ENCODE measurements around the gene LDB3. TPM values are rescaled to one million over a fixed set of nuclear protein-coding genes. Genes with fewer than 3 reads are reported as not detected.

The LDB3 gene
- polyA plus RNA-seq, 2 of the 4 experiments (the other 2 are of a cell fraction), result 0.13 TPM

- no peak for TF ChIP-seq TFCP2L1 (CRISPR knock-in tag; IDR thresholded peaks at IDR 0.05)
- no peak for TF ChIP-seq ZFP36 (IDR thresholded peaks at IDR 0.05; ENCODE audit: borderline replicate concordance, partially characterized antibody)
- no peak for TF ChIP-seq CTCF (IDR thresholded peaks at IDR 0.05)
- TF ChIP-seq SREBF2 (IDR thresholded peaks at IDR 0.05), result no peak
- TF ChIP-seq MAZ (IDR thresholded peaks at IDR 0.05; ENCODE audit: borderline replicate concordance, low read depth, low read length), result no peak
- TF ChIP-seq HEYL (CRISPR knock-in tag; IDR thresholded peaks at IDR 0.05), result no peak
- no peak for TF ChIP-seq REST (IDR thresholded peaks at IDR 0.05)
Observed at GRCh38 chr10:86725980-86726676, 57.8 kb downstream of the LDB3 start (continued).

- ChIA-PET CTCF (interaction anchor here (1.1 kb wide), 1 partner anchor 14 kb away, joined by 4 read pairs; no protein-coding TSS in a partner anchor), POLR2A (no interaction called here)
- H3K4me3 ChIP-seq, result no peak overlapping the region
- ATAC-seq (no peak; a peak in 2 of 6 replicates), FAIRE-seq (no peak), DNase-seq (ENCODE audit: low read depth in 1 of 2, low spot score in 1 of 2) (no peak)
- H3K4me1 ChIP-seq, result peaks cover 6% of the 10 kb centered on the region; the same call in 1 of the 3 replicates
- 8% methylated on average over 1 of the region's 1 CpG for WGBS (ENCODE audit: missing lambda C conversion rate)
- no peak overlapping the region for H3K4me2 ChIP-seq
- H3K27ac ChIP-seq, result no peak overlapping the region
- H3K9me3 ChIP-seq, result no peaks in the 10 kb centered on the region
- TF ChIP-seq GATA3 (IDR thresholded peaks at IDR 0.05; ENCODE audit: borderline replicate concordance), result no peak
- no peak for TF ChIP-seq SREBF2 (IDR thresholded peaks at IDR 0.05)
- no peak for TF ChIP-seq HEYL (CRISPR knock-in tag; IDR thresholded peaks at IDR 0.05)
- no peak for TF ChIP-seq SMC3 (IDR thresholded peaks at IDR 0.05)
- TF ChIP-seq MAZ (IDR thresholded peaks at IDR 0.05; ENCODE audit: borderline replicate concordance, low read depth, low read length), result no peak
- no peak for TF ChIP-seq NFE2L2 (conservative IDR thresholded peaks at IDR 0.05; ENCODE audit: low read length)
- TF ChIP-seq MAFK (IDR thresholded peaks at IDR 0.05; ENCODE audit: partially characterized antibody), result no peak
- no peak for TF ChIP-seq MYC (IDR thresholded peaks at IDR 0.05; ENCODE audit: borderline replicate concordance, low read length)
- no peak for TF ChIP-seq HES2 (IDR thresholded peaks at IDR 0.05)
- TF ChIP-seq RNF2 (IDR thresholded peaks at IDR 0.05; ENCODE audit: borderline replicate concordance, low read depth), result no peak
- no peak for TF ChIP-seq EP300 (IDR thresholded peaks at IDR 0.05)
- TF ChIP-seq PHF8 (IDR thresholded peaks at IDR 0.05; ENCODE audit: borderline replicate concordance, low read depth), result no peak
- no peak for TF ChIP-seq HDAC2 (IDR thresholded peaks at IDR 0.05)
- no peak for TF ChIP-seq CHD4 (IDR thresholded peaks at IDR 0.05; ENCODE audit: borderline replicate concordance)
- TF ChIP-seq JUN (IDR thresholded peaks at IDR 0.05), result no peak
- no peak for TF ChIP-seq POLR2A (IDR thresholded peaks at IDR 0.05; ENCODE audit: low read length)
- no peak for TF ChIP-seq HOXB5 (CRISPR knock-in tag; IDR thresholded peaks at IDR 0.05)
- no peak for TF ChIP-seq ZC3H11A (IDR thresholded peaks at IDR 0.05)
Observed at GRCh38 chr10:86726677-86726999, 58.3 kb downstream of the LDB3 start.

Data from A549 (cell line).